ENCODE measurements around the gene LRRC63.
"Not testable (repeated sequence)": the region's sequence is repeated elsewhere in the genome, so short reads cannot be mapped to it uniquely, and the experiment has no call there.

- not testable (repeated sequence) for TF ChIP-seq CTCF, EP300, POLR2A, POLR2AphosphoS5 (IDR thresholded peaks at IDR 0.05)
Observed at GRCh38 chr13:46162741-46163140, 49.0 kb upstream of the LRRC63 start.

Data from upper lobe of left lung (tissue), 4 donors.